GM12878 (cell line): ENCODE data around the gene ZXDC. TPM values are rescaled to one million over a fixed set of nuclear protein-coding genes. Genes with fewer than 3 reads are reported as not detected.

Source experiments
- ATF7 ChIP-seq: fragments of 450-650 bp; IDR thresholded peaks from 2 replicates; pipeline ENCODE4 v1.6.1; 2016; ENCODE audit warnings: low read depth, mild to moderate bottlenecking
- ETV6 ChIP-seq, 2 experiments: fragments of 450-650 bp in 1 of 2; IDR thresholded peaks in 1 of 2; conservative IDR thresholded peaks in 1 of 2; 2 replicates each; pipeline ENCODE4 v1.6.1; 2014; ENCODE audit warnings: antibody characterized with exemption in 1 of 2, borderline replicate concordance in 1 of 2, low read depth in 1 of 2, mild to moderate bottlenecking in 1 of 2, moderate library complexity in 1 of 2
- HDAC2 ChIP-seq: fragments of 200-600 bp; sonication (generic); IDR thresholded peaks from 2 replicates; pipeline ENCODE4 v1.6.1; 2017
- IKZF1 ChIP-seq: fragments of 450-650 bp; conservative IDR thresholded peaks from 2 replicates; pipeline ENCODE4 v1.6.1; 2017; ENCODE audit warnings: antibody characterized with exemption, mild to moderate bottlenecking
- NFIC ChIP-seq: IDR thresholded peaks from 2 replicates; pipeline ENCODE4 v1.6.1; 2012; ENCODE audit warnings: low read depth, mild to moderate bottlenecking, inconsistent platforms, low read length, moderate library complexity
- PAX8 ChIP-seq: fragments of 450-650 bp; IDR thresholded peaks from 2 replicates; pipeline ENCODE4 v1.6.1; 2017; ENCODE audit warnings: mild to moderate bottlenecking, moderate library complexity
- PML ChIP-seq: IDR thresholded peaks from 2 replicates; pipeline ENCODE4 v1.6.1; 2012; ENCODE audit warnings: low read length, inconsistent platforms
- SP1 ChIP-seq: IDR thresholded peaks from one replicate; pipeline ENCODE4 v1.6.1; 2011; ENCODE audit warnings: low read depth, low read length
- TCF3 ChIP-seq: IDR thresholded peaks from 2 replicates; pipeline ENCODE4 v1.6.1; 2012; ENCODE audit warnings: low read depth, mild to moderate bottlenecking, low read length, borderline replicate concordance; ENCODE audit not compliant: insufficient read depth
- polyA plus RNA-seq, 11 experiments: library from polyadenylated mRNA; depleted of rRNA in 4 of 11; unstranded in 6 of 11; stranded (reverse) in 5 of 11; fragments of >200 nt; fragmentation: Nextera tagmentation in 4 of 11; fragmentation: Illumina TruSeq in 1 of 11; extraction: Ambion mirVana in 4 of 11; extraction: Trizol in 1 of 11; gene quantifications; 1 replicate in 1 of 11; 2 replicates in 10 of 11; pipeline versions ENCODE4 v1.2.1 to v1.2.3, GENCODE V29; 2011 to 2016; ENCODE audit warnings: inconsistent platforms in 2 of 11, missing spikeins in 2 of 11, low read depth in 1 of 11
- total RNA-seq, 4 experiments: library from RNA; depleted of rRNA in 3 of 4; stranded (reverse); fragments of >200 nt in 3 of 4; fragmentation: Illumina TruSeq in 1 of 4; extraction: Trizol in 1 of 4; gene quantifications; 2 replicates each; pipeline versions ENCODE4 v1.2.1 to v1.2.3, GENCODE V29; 2013 to 2021
- TF ChIP-seq, protein P1 (sequence below): fragments of 450-650 bp; IDR thresholded peaks from 2 replicates; pipeline ENCODE4 v1.6.1; 2017; ENCODE audit warnings: mild to moderate bottlenecking, moderate library complexity
- TF ChIP-seq, protein P2 (sequence below): fragments of 150-350 bp; IDR thresholded peaks from 2 replicates; pipeline ENCODE4 v1.6.1; 2014; ENCODE audit warnings: mild to moderate bottlenecking, low read depth, low read length
- TF ChIP-seq, protein P3 (sequence below): fragments of 450-650 bp; IDR thresholded peaks from 2 replicates; pipeline ENCODE4 v1.6.1; 2017; ENCODE audit warnings: mild to moderate bottlenecking

Gene ZXDC
- total and polyA plus RNA-seq, 10 of the 15 experiments (the other 5 are each of a cell fraction or from before 2014, with no cell fraction given) = 0.72 to 15.3 (median 8.5) TPM

DNA sequence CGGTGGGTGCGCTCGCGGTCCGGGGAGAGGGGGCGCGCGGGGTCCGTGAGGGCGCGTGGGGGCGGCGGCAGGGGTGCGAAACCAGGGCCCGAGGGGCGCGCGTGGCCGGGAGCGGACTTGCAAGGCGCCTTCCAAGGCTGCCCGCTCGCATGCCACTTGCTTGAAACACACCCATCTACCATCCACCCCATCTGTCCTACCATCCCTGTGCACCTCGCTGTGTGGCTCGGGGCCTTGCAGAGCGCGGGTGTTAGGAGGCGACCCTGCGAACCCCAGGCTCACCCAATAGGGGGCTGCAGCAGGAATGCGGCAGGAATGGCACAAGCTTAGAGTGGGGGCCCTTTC lies 80.7 kb downstream of the ZXDC start (continued):
- TF ChIP-seq, protein P1, sequence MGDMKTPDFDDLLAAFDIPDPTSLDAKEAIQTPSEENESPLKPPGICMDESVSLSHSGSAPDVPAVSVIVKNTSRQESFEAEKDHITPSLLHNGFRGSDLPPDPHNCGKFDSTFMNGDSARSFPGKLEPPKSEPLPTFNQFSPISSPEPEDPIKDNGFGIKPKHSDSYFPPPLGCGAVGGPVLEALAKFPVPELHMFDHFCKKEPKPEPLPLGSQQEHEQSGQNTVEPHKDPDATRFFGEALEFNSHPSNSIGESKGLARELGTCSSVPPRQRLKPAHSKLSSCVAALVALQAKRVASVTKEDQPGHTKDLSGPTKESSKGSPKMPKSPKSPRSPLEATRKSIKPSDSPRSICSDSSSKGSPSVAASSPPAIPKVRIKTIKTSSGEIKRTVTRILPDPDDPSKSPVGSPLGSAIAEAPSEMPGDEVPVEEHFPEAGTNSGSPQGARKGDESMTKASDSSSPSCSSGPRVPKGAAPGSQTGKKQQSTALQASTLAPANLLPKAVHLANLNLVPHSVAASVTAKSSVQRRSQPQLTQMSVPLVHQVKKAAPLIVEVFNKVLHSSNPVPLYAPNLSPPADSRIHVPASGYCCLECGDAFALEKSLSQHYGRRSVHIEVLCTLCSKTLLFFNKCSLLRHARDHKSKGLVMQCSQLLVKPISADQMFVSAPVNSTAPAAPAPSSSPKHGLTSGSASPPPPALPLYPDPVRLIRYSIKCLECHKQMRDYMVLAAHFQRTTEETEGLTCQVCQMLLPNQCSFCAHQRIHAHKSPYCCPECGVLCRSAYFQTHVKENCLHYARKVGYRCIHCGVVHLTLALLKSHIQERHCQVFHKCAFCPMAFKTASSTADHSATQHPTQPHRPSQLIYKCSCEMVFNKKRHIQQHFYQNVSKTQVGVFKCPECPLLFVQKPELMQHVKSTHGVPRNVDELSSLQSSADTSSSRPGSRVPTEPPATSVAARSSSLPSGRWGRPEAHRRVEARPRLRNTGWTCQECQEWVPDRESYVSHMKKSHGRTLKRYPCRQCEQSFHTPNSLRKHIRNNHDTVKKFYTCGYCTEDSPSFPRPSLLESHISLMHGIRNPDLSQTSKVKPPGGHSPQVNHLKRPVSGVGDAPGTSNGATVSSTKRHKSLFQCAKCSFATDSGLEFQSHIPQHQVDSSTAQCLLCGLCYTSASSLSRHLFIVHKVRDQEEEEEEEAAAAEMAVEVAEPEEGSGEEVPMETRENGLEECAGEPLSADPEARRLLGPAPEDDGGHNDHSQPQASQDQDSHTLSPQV = no peak
- TF ChIP-seq NFIC = no peak
- no peak for TF ChIP-seq PML
- TF ChIP-seq SP1 = no peak
- no peak for TF ChIP-seq TCF3
- no peak for TF ChIP-seq IKZF1
- no peak for TF ChIP-seq ATF7
- TF ChIP-seq, protein P2, sequence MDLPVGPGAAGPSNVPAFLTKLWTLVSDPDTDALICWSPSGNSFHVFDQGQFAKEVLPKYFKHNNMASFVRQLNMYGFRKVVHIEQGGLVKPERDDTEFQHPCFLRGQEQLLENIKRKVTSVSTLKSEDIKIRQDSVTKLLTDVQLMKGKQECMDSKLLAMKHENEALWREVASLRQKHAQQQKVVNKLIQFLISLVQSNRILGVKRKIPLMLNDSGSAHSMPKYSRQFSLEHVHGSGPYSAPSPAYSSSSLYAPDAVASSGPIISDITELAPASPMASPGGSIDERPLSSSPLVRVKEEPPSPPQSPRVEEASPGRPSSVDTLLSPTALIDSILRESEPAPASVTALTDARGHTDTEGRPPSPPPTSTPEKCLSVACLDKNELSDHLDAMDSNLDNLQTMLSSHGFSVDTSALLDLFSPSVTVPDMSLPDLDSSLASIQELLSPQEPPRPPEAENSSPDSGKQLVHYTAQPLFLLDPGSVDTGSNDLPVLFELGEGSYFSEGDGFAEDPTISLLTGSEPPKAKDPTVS = no peak
- TF ChIP-seq, protein P3, sequence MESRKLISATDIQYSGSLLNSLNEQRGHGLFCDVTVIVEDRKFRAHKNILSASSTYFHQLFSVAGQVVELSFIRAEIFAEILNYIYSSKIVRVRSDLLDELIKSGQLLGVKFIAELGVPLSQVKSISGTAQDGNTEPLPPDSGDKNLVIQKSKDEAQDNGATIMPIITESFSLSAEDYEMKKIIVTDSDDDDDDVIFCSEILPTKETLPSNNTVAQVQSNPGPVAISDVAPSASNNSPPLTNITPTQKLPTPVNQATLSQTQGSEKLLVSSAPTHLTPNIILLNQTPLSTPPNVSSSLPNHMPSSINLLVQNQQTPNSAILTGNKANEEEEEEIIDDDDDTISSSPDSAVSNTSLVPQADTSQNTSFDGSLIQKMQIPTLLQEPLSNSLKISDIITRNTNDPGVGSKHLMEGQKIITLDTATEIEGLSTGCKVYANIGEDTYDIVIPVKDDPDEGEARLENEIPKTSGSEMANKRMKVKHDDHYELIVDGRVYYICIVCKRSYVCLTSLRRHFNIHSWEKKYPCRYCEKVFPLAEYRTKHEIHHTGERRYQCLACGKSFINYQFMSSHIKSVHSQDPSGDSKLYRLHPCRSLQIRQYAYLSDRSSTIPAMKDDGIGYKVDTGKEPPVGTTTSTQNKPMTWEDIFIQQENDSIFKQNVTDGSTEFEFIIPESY = no peak
- no peak for TF ChIP-seq ETV6 (conservative IDR thresholded peaks at IDR 0.05 in 1 of 2, IDR thresholded peaks at IDR 0.05 in 1 of 2; ENCODE audit: borderline replicate concordance in 1 of 2, low read depth in 1 of 2)
- no peak for TF ChIP-seq PAX8
- no peak for TF ChIP-seq HDAC2
- TF ChIP-seq, all 136 proteins: peak for 0
